ENCODE measurements around the gene PSMA5. TPM values are rescaled to one million over a fixed set of nuclear protein-coding genes. Genes with fewer than 3 reads are reported as not detected.

The PSMA5 gene
- total and polyA plus RNA-seq, 2 donors (not counting 1 experiment from before 2014, with no cell fraction given), result 26.3 to 62.9 TPM

DNA sequence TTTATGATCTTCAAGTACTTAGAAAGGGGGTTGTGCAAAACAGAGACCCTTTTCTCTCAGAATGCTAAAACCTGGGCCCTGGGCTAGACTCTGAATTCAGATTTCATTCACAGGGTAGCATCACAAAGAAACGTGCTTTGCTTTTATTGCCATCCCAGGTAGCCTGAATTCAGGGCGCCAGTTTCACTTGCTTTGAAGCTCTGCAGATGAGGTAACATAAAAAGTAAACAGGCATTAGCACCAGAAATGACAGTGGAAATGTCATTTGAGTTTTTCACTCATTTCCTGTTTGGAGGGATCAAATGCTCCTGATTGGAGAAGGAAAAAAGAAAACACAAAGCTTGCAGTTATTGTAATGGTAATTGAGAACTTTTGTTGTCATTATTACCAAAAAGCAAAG lies 42.7 kb upstream of the PSMA5 start:
- Histone ChIP-seq H3K4me2 (replicated peaks; ENCODE audit: low read depth, low read length, poor library complexity, severe bottlenecking) (no peak overlapping the region), H3K36me3 (replicated peaks in 1 of 2; ENCODE audit: control extremely low read depth in 1 of 2, control insufficient read depth in 1 of 2, extremely low read depth in 1 of 2, insufficient read depth in 2 of 2, low read length in 1 of 2) (no peaks in the 10 kb centered on the region), H3K4me1 (ENCODE audit: control insufficient read depth in 2 of 2, insufficient read depth in 2 of 2, low read length in 2 of 2) (peaks cover 13% of the 10 kb centered on the region in 2 donors), H3K27me3 (replicated peaks in 1 of 4; ENCODE audit: control extremely low read depth in 1 of 4, control insufficient read depth in 3 of 4, insufficient read depth in 4 of 4, low read length in 3 of 4) (peaks cover 0 to 67% (median 47%) of the 10 kb centered on the region in 4 experiments), H3K9me3 (ENCODE audit: control extremely low read depth in 1 of 3, control insufficient read depth in 2 of 3, insufficient read depth in 1 of 3, low read length in 2 of 3) (peaks cover 0 to 8% (median 1%) of the 10 kb centered on the region in 3 donors), H3K9ac (ENCODE audit: low read length) (no peak overlapping the region), H4K20me1 (ENCODE audit: control insufficient read depth, insufficient read depth, low read length, poor library complexity, severe bottlenecking) (no peaks in the 10 kb centered on the region), H3K79me2 (ENCODE audit: control insufficient read depth, insufficient read depth, low read length) (no peaks in the 10 kb centered on the region), H3K27ac (ENCODE audit: low read length in 2 of 2) (no peak overlapping the region), H2AFZ (ENCODE audit: insufficient read depth, low read depth, low read length, poor library complexity, severe bottlenecking) (no peak overlapping the region), H3K4me3 (ENCODE audit: control extremely low read depth in 1 of 5, extremely low read depth in 1 of 5, insufficient read depth in 1 of 5, low read depth in 2 of 5, low read length in 4 of 5) (no peak overlapping the region)
- TF ChIP-seq EZH2 (IDR thresholded peaks at IDR 0.05; ENCODE audit: borderline replicate concordance, insufficient read depth, low read depth, low read length, poor library complexity, severe bottlenecking), result no peak
- TF ChIP-seq, protein P1, sequence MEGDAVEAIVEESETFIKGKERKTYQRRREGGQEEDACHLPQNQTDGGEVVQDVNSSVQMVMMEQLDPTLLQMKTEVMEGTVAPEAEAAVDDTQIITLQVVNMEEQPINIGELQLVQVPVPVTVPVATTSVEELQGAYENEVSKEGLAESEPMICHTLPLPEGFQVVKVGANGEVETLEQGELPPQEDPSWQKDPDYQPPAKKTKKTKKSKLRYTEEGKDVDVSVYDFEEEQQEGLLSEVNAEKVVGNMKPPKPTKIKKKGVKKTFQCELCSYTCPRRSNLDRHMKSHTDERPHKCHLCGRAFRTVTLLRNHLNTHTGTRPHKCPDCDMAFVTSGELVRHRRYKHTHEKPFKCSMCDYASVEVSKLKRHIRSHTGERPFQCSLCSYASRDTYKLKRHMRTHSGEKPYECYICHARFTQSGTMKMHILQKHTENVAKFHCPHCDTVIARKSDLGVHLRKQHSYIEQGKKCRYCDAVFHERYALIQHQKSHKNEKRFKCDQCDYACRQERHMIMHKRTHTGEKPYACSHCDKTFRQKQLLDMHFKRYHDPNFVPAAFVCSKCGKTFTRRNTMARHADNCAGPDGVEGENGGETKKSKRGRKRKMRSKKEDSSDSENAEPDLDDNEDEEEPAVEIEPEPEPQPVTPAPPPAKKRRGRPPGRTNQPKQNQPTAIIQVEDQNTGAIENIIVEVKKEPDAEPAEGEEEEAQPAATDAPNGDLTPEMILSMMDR (IDR thresholded peaks at IDR 0.05), result no peak
- DNase-seq, result no peak
- peaks cover 8% of the 10 kb centered on the region for H3K4me1 Mint-ChIP-seq
- CTCF ChIA-PET, result interaction anchor here (0.8 kb wide), 1 partner anchor 22 kb away, joined by 5 read pairs; no protein-coding TSS in a partner anchor
- H3K27ac Mint-ChIP-seq, result no peak overlapping the region
- H3K4me3 Mint-ChIP-seq, result no peak overlapping the region
- ATAC-seq (ENCODE audit: low read depth), result no peak
- 15% methylated on average over 2 of the region's 2 CpGs for WGBS (ENCODE audit: insufficient coverage)
- POLR2A ChIA-PET, result no interaction called here
- no peaks in the 10 kb centered on the region for H3K9me3 Mint-ChIP-seq (ENCODE audit: insufficient read depth)
- intact Hi-C loops (cut with micrococcal nuclease), result no loop called here
- peaks cover 58% of the 10 kb centered on the region for H3K27me3 Mint-ChIP-seq

DNA sequence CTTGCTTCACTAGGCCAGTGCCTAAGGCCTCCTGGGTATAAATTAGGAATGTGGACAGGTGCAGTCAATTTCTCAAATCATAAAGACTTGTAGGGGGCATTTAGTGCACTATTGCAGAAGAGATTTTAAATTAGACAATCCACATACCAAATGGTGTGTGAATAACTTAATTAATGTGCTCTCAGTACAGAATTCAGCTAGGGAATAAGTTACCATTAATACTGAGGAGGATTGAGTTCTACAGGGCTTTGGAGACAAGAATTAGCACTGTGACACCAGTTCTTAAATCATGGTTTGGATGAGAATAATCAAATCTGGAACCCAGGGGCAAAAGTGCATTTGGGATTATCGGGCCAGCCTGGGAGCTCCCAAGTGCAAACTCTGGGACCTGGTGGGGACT lies 41.8 kb upstream of the PSMA5 start:
- no peak for ATAC-seq (ENCODE audit: low read depth)

More for the DNA sequence above, 41.8 kb upstream of the PSMA5 start:
- Mint-ChIP-seq H3K4me3 (peak overlapping the region; percentile 83), H3K27ac (no peak overlapping the region), H3K27me3 (peaks cover 59% of the 10 kb centered on the region), H3K4me1 (peaks cover 8% of the 10 kb centered on the region), H3K9me3 (ENCODE audit: insufficient read depth) (no peaks in the 10 kb centered on the region)
- Histone ChIP-seq H3K4me3 (ENCODE audit: control extremely low read depth in 1 of 5, extremely low read depth in 1 of 5, insufficient read depth in 1 of 5, low read depth in 2 of 5, low read length in 4 of 5) (no peak overlapping the region), H3K9ac (ENCODE audit: low read length) (no peak overlapping the region), H3K4me2 (replicated peaks; ENCODE audit: low read depth, low read length, poor library complexity, severe bottlenecking) (no peak overlapping the region), H4K20me1 (ENCODE audit: control insufficient read depth, insufficient read depth, low read length, poor library complexity, severe bottlenecking) (no peaks in the 10 kb centered on the region), H3K27ac (ENCODE audit: low read length in 2 of 2) (no peak overlapping the region), H3K4me1 (ENCODE audit: control insufficient read depth in 2 of 2, insufficient read depth in 2 of 2, low read length in 2 of 2) (peaks cover 13% of the 10 kb centered on the region in 2 donors), H3K36me3 (replicated peaks in 1 of 2; ENCODE audit: control extremely low read depth in 1 of 2, control insufficient read depth in 1 of 2, extremely low read depth in 1 of 2, insufficient read depth in 2 of 2, low read length in 1 of 2) (no peaks in the 10 kb centered on the region), H3K79me2 (ENCODE audit: control insufficient read depth, insufficient read depth, low read length) (no peaks in the 10 kb centered on the region), H2AFZ (ENCODE audit: insufficient read depth, low read depth, low read length, poor library complexity, severe bottlenecking) (no peak overlapping the region), H3K27me3 (replicated peaks in 1 of 4; ENCODE audit: control extremely low read depth in 1 of 4, control insufficient read depth in 3 of 4, insufficient read depth in 4 of 4, low read length in 3 of 4) (peaks cover 0 to 70% (median 47%) of the 10 kb centered on the region in 4 experiments), H3K9me3 (ENCODE audit: control extremely low read depth in 1 of 3, control insufficient read depth in 2 of 3, insufficient read depth in 1 of 3, low read length in 2 of 3) (peaks cover 0 to 8% (median 1%) of the 10 kb centered on the region in 3 donors)
- POLR2A ChIA-PET, result no interaction called here
- WGBS (ENCODE audit: insufficient coverage), result 100% methylated on average over 1 of the region's 1 CpG
- no peak for DNase-seq
- intact Hi-C loops (cut with micrococcal nuclease), result no loop called here
- no peak for TF ChIP-seq EZH2 (IDR thresholded peaks at IDR 0.05; ENCODE audit: borderline replicate concordance, insufficient read depth, low read depth, low read length, poor library complexity, severe bottlenecking)
- TF ChIP-seq, protein P1 (IDR thresholded peaks at IDR 0.05), result no peak
- CTCF ChIA-PET, result no interaction called here

Measured in B cell (primary cell).